Loucy (cell line): ENCODE results near the gene DAPK1.

Experiments used
- H2AFZ ChIP-seq: fragments of 200-600 bp; sonication (generic); 2 replicates; pipeline ENCODE4 v1.6.0; 2016; ENCODE audit warnings: antibody characterized with exemption, mild to moderate bottlenecking, low read length, moderate library complexity
- H3F3A ChIP-seq: fragments of 200-600 bp; 2 replicates; pipeline ENCODE4 v1.6.0; 2016; ENCODE audit warnings: antibody characterized with exemption, low read depth, mild to moderate bottlenecking
- H3K27me3 ChIP-seq: fragments of 200-600 bp; sonication (generic); 2 replicates; pipeline ENCODE4 v1.6.1; 2014; ENCODE audit warnings: low read length, mild to moderate bottlenecking; ENCODE audit not compliant: insufficient read depth, poor library complexity, severe bottlenecking
- H3K36me3 ChIP-seq: fragments of 200-600 bp; sonication (generic); 2 replicates; pipeline ENCODE4 v1.6.1; 2016; ENCODE audit warnings: low read length; ENCODE audit not compliant: insufficient read depth
- H3K4me1 ChIP-seq: fragments of 200-600 bp; sonication (generic); 2 replicates; pipeline ENCODE4 v1.5.1; 2014; ENCODE audit warnings: low read length, mild to moderate bottlenecking; ENCODE audit not compliant: insufficient read depth, poor library complexity, severe bottlenecking
- H3K4me2 ChIP-seq: fragments of 200-600 bp; sonication (generic); 2 replicates; pipeline ENCODE4 v1.6.0; 2014; ENCODE audit warnings: antibody characterized with exemption, low read length, low read depth, mild to moderate bottlenecking; ENCODE audit not compliant: poor library complexity, severe bottlenecking
- H3K4me3 ChIP-seq: fragments of 200-600 bp; sonication (generic); 2 replicates; pipeline ENCODE4 v1.5.1; 2014; ENCODE audit warnings: low read length, mild to moderate bottlenecking, mixed read lengths; ENCODE audit not compliant: poor library complexity, severe bottlenecking
- H3K79me2 ChIP-seq: fragments of 200-600 bp; sonication (generic); 2 replicates; pipeline ENCODE4 v1.6.1; 2014; ENCODE audit warnings: low read length; ENCODE audit not compliant: insufficient read depth
- H3K9ac ChIP-seq: fragments of 200-600 bp; sonication (generic); 2 replicates; pipeline ENCODE4 v1.6.0; 2014; ENCODE audit warnings: mild to moderate bottlenecking, low read depth, low read length, moderate library complexity; ENCODE audit not compliant: poor library complexity, severe bottlenecking
- H3K9me2 ChIP-seq: fragments of 200-600 bp; sonication (generic); replicated peaks from 2 replicates; pipeline ENCODE4 v1.6.1; 2016; ENCODE audit warnings: low read depth, low read length, mixed read lengths
- H3K9me3 ChIP-seq: fragments of 200-600 bp; sonication (generic); 2 replicates; pipeline ENCODE4 v1.6.1; 2014; ENCODE audit warnings: mild to moderate bottlenecking, antibody characterized with exemption, low read length, low read depth; ENCODE audit not compliant: insufficient read depth
- H4K20me1 ChIP-seq: fragments of 200-600 bp; sonication (generic); 2 replicates; pipeline ENCODE4 v1.6.0; 2014; ENCODE audit warnings: antibody characterized with exemption, low read length, mild to moderate bottlenecking; ENCODE audit not compliant: insufficient read depth, poor library complexity, severe bottlenecking
- EZH2phosphoT487 ChIP-seq: fragments of 200-600 bp; IDR thresholded peaks from 2 replicates; pipeline ENCODE4 v1.6.1; 2018; ENCODE audit warnings: antibody characterized with exemption, mild to moderate bottlenecking, moderate library complexity, borderline replicate concordance
- TF ChIP-seq, protein P1 (sequence below): fragments of 200-600 bp; sonication (generic); conservative IDR thresholded peaks from 2 replicates; pipeline ENCODE4 v1.5.1; 2014; ENCODE audit warnings: mild to moderate bottlenecking, antibody characterized with exemption, low read length

The DAPK1 gene

DNA sequence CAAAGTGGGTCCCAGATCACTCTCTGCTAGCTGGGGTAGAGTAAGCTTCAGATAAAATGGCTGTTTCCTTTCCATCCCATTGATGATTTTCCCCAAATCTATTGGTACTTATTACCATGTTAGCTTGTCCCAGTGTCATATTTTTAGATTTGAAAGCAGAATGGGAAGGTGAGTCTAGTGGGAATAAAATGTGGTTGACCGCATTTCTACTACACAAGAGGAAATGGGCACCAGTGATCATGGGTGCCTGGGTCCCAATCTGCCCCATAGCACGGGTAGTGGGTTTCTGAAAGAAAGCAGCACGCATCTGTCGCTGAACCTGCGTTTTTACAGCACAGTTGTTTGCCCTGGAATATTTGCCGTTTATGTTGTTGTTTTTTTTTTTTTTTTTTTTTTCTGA, 20.1 kb downstream of the DAPK1 start:
- Histone ChIP-seq H3K4me2 (peak overlapping the region; percentile 56), H3K27me3 (no peaks in the 10 kb centered on the region)
- TF ChIP-seq EZH2phosphoT487 = no peak
- TF ChIP-seq, protein P1, sequence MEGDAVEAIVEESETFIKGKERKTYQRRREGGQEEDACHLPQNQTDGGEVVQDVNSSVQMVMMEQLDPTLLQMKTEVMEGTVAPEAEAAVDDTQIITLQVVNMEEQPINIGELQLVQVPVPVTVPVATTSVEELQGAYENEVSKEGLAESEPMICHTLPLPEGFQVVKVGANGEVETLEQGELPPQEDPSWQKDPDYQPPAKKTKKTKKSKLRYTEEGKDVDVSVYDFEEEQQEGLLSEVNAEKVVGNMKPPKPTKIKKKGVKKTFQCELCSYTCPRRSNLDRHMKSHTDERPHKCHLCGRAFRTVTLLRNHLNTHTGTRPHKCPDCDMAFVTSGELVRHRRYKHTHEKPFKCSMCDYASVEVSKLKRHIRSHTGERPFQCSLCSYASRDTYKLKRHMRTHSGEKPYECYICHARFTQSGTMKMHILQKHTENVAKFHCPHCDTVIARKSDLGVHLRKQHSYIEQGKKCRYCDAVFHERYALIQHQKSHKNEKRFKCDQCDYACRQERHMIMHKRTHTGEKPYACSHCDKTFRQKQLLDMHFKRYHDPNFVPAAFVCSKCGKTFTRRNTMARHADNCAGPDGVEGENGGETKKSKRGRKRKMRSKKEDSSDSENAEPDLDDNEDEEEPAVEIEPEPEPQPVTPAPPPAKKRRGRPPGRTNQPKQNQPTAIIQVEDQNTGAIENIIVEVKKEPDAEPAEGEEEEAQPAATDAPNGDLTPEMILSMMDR = no peak

DNA sequence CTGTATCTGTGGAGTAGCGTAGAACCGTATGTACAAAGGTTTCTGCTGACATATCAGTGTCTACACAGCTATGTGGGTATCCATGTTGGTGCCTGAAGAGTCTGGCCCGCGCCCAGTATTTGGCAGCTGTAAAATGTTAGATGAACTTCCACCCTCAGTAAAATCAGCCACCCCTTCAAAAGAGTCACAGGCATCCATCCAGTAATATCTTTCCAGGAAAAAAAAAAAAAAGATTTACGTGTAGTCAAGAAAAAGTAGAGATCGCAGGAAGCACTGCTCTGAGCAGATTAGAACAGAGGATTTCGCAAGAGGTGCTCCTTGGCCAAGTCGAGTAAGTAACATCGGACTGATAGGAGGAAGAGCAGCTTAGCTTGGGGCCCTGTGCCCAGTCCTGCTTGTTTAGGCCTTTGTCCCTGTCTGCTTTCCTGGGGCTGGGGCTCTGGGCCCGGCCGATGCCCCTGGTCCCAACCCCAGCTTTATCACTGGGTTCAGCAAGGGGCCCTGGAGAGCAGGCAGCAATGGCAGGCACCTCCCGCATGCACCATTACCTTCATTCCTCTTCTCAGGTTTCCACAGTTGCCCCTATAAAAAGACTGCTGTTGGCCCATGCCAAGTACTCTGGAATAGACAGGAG, 21.2 kb downstream of the DAPK1 start:
- Histone ChIP-seq H3K4me2 (no peak overlapping the region), H3K4me1 (peaks cover 45% of the 10 kb centered on the region)
- TF ChIP-seq EZH2phosphoT487 = no peak
- TF ChIP-seq, protein P1 = no peak

More for the DNA sequence above, 20.1 kb downstream of the DAPK1 start:
- Histone ChIP-seq H3F3A (no peaks in the 10 kb centered on the region), H3K79me2 (peaks cover 5% of the 10 kb centered on the region; the same call in 1 of the 2 replicates), H3K36me3 (no peaks in the 10 kb centered on the region), H3K9me3 (no peaks in the 10 kb centered on the region), H4K20me1 (no peaks in the 10 kb centered on the region), H3K4me1 (peaks cover 45% of the 10 kb centered on the region), H3K9me2 (no peaks in the 10 kb centered on the region), H3K4me3 (peak overlapping the region; percentile 8), H2AFZ (no peak overlapping the region), H3K9ac (no peak overlapping the region)

DNA sequence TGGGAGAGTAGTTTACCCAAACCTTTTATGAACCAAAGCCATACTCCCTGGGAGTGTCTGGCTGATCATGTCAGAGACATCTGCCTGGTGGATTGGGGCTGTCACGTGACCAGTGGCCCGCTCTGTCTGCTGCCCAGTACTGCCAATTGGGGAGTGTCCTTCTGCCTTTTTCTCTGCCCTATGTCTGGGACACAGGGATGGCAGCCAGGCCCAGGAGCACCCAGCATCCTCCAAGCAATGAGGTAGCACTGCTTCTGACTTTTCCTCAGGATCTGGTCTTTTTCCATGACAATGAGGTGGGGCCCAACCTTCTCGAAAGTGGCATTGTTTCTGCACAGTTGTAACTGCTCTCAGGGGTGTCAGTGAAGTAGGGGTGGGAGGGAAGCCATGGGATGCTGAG, 21.8 kb downstream of the DAPK1 start:
- Histone ChIP-seq H3K4me3 (no peak overlapping the region), H3K4me2 (no peak overlapping the region), H3K79me2 (peaks cover 10% of the 10 kb centered on the region; the same call in 1 of the 2 replicates)

More for the DNA sequence above, 21.2 kb downstream of the DAPK1 start:
- no peaks in the 10 kb centered on the region for H3K27me3 ChIP-seq
- no peak overlapping the region for H3K9ac ChIP-seq
- H4K20me1 ChIP-seq = no peaks in the 10 kb centered on the region
- H3K9me2 ChIP-seq = no peaks in the 10 kb centered on the region
- no peaks in the 10 kb centered on the region for H3K9me3 ChIP-seq
- peaks cover 6% of the 10 kb centered on the region; the same call in 1 of the 2 replicates for H3K79me2 ChIP-seq
- H3K4me3 ChIP-seq = no peak overlapping the region
- no peaks in the 10 kb centered on the region for H3F3A ChIP-seq
- no peak overlapping the region for H2AFZ ChIP-seq
- no peaks in the 10 kb centered on the region for H3K36me3 ChIP-seq

More for the DNA sequence above, 21.8 kb downstream of the DAPK1 start:
- TF ChIP-seq, protein P1 = no peak
- no peak for TF ChIP-seq EZH2phosphoT487
- Histone ChIP-seq H3K9me3 (no peaks in the 10 kb centered on the region), H2AFZ (no peak overlapping the region), H4K20me1 (no peaks in the 10 kb centered on the region), H3K9ac (no peak overlapping the region), H3K27me3 (no peaks in the 10 kb centered on the region), H3K4me1 (peaks cover 45% of the 10 kb centered on the region), H3K9me2 (no peaks in the 10 kb centered on the region), H3F3A (no peaks in the 10 kb centered on the region), H3K36me3 (no peaks in the 10 kb centered on the region)
